ENCODE results near the gene TBX21. TPM values are rescaled to one million over a fixed set of nuclear protein-coding genes. Genes with fewer than 3 reads are reported as not detected.

Gene TBX21
- polyA plus RNA-seq, 3 donors: 0.05 to 0.16 (median 0.13) TPM

GRCh38 chr17:47728214-47728877, 4.7 kb upstream of the TBX21 start:
- H3K4me2 ChIP-seq (replicated peaks; ENCODE audit: extremely low read depth, low read length, poor library complexity, severe bottlenecking): no peak overlapping the region
- no peaks in the 10 kb centered on the region for H3K9me3 ChIP-seq (replicated peaks in 1 of 2; ENCODE audit: control insufficient read depth in 1 of 2, insufficient read depth in 1 of 2, low read length in 2 of 2)
- Mint-ChIP-seq H3K4me1 (peaks cover 5% of the 10 kb centered on the region), H3K9me3 (peaks cover 0 to 8% (median 2%) of the 10 kb centered on the region in 7 donors), H3K27ac (peak overlapping the region in 1 of 7 donors; percentile 74), H3K4me3 (no peak overlapping the region), H3K27me3 (ENCODE audit: low read depth in 3 of 3) (peaks cover 34 to 61% (median 41%) of the 10 kb centered on the region in 3 donors), H3K36me3 (no peaks in the 10 kb centered on the region)
- no peak for TF ChIP-seq CTCF (IDR thresholded peaks at IDR 0.05)
- H2AFZ ChIP-seq (ENCODE audit: insufficient read depth, low read depth, low read length, poor library complexity, severe bottlenecking): no peak overlapping the region
- H3K4me3 ChIP-seq (replicated peaks in 1 of 3; ENCODE audit: low read depth in 2 of 3, low read length in 3 of 3): no peak overlapping the region
- H3K9ac ChIP-seq (ENCODE audit: insufficient read depth, low read length, poor library complexity, severe bottlenecking): no peak overlapping the region
- 87% methylated on average over 2 of the region's 4 CpGs for WGBS (ENCODE audit: insufficient coverage)
- no peak for DNase-seq
- no peaks in the 10 kb centered on the region for H4K20me1 ChIP-seq (ENCODE audit: insufficient read depth, low read length)
- no peaks in the 10 kb centered on the region for H3K36me3 ChIP-seq (replicated peaks in 1 of 2; ENCODE audit: control insufficient read depth in 1 of 2, insufficient read depth in 2 of 2, low read length in 2 of 2)
- intact Hi-C loops (cut with micrococcal nuclease): no loop called here
- peaks cover 12 to 38% of the 10 kb centered on the region in 2 donors for H3K27me3 ChIP-seq (ENCODE audit: control insufficient read depth in 2 of 2, insufficient read depth in 2 of 2, low read length in 2 of 2)
- peaks cover 0 to 5% of the 10 kb centered on the region in 2 donors for H3K4me1 ChIP-seq (ENCODE audit: control insufficient read depth in 1 of 2, insufficient read depth in 2 of 2, low read length in 2 of 2)
- H3K27ac ChIP-seq (ENCODE audit: low read depth in 1 of 2, low read length in 2 of 2): no peak overlapping the region
- no peaks in the 10 kb centered on the region for H3K79me2 ChIP-seq (ENCODE audit: insufficient read depth, low read length)

- no peaks in the 10 kb centered on the region for H3K79me2 ChIP-seq (ENCODE audit: insufficient read depth, low read length)
- no peak for TF ChIP-seq CTCF (IDR thresholded peaks at IDR 0.05)
- no peak for DNase-seq
- Mint-ChIP-seq H3K27ac (no peak overlapping the region), H3K4me3 (no peak overlapping the region), H3K9me3 (peaks cover 0 to 9% (median 5%) of the 10 kb centered on the region in 7 donors), H3K27me3 (ENCODE audit: low read depth in 3 of 3) (peaks cover 41 to 64% (median 45%) of the 10 kb centered on the region in 3 donors), H3K4me1 (peaks cover 12% of the 10 kb centered on the region), H3K36me3 (peaks cover 2 to 7% of the 10 kb centered on the region in 2 donors)
- H3K27ac ChIP-seq (ENCODE audit: low read depth in 1 of 2, low read length in 2 of 2): no peak overlapping the region
- H3K9me3 ChIP-seq (replicated peaks in 1 of 2; ENCODE audit: control insufficient read depth in 1 of 2, insufficient read depth in 1 of 2, low read length in 2 of 2): peaks cover 0 to 6% of the 10 kb centered on the region in 2 donors
- H2AFZ ChIP-seq (ENCODE audit: insufficient read depth, low read depth, low read length, poor library complexity, severe bottlenecking): no peak overlapping the region
- no peak overlapping the region for H3K9ac ChIP-seq (ENCODE audit: insufficient read depth, low read length, poor library complexity, severe bottlenecking)
- no peak overlapping the region for H3K4me3 ChIP-seq (replicated peaks in 1 of 3; ENCODE audit: low read depth in 2 of 3, low read length in 3 of 3)
- no peaks in the 10 kb centered on the region for H4K20me1 ChIP-seq (ENCODE audit: insufficient read depth, low read length)
- H3K36me3 ChIP-seq (replicated peaks in 1 of 2; ENCODE audit: control insufficient read depth in 1 of 2, insufficient read depth in 2 of 2, low read length in 2 of 2): no peaks in the 10 kb centered on the region
- H3K27me3 ChIP-seq (ENCODE audit: control insufficient read depth in 2 of 2, insufficient read depth in 2 of 2, low read length in 2 of 2): peaks cover 16 to 42% of the 10 kb centered on the region in 2 donors
- peaks cover 5 to 13% of the 10 kb centered on the region in 2 donors for H3K4me1 ChIP-seq (ENCODE audit: control insufficient read depth in 1 of 2, insufficient read depth in 2 of 2, low read length in 2 of 2)
- H3K4me2 ChIP-seq (replicated peaks; ENCODE audit: extremely low read depth, low read length, poor library complexity, severe bottlenecking): no peak overlapping the region
- intact Hi-C loops (cut with micrococcal nuclease): no loop called here
- WGBS (ENCODE audit: insufficient coverage): 76% methylated on average over 4 of the region's 8 CpGs
Measured at GRCh38 chr17:47729476-47729875, 3.6 kb upstream of the TBX21 start.

Data from CD14-positive monocyte (primary cell).